Stimulated activated naive B cell treated with anti-CD40 and anti-IgM and Interleukin-4, amounts not matched to agents 10 μg/mL and 1 μg/mL and 100 μg/mL, for 72 hours (primary cell): ENCODE measurements around the gene STYXL1.

Experiments
- ATAC-seq, 2 donors: fragments of 150-1000 bp; cut with Tn5 transposase; replicated peaks; 2 replicates each; pipeline ENCODE4 v1.10.0; 2021; ENCODE audit warnings: moderate library complexity in 1 of 2
- DNase-seq: peaks from one replicate; pipeline ENCODE4 v3.0.0; 2021
- H3K27ac Mint-ChIP-seq: one replicate; pipeline ENCODE4 v1.8.0; 2022; ENCODE audit warnings: mild to moderate bottlenecking, mixed read lengths
- H3K27me3 Mint-ChIP-seq, 2 donors: one replicate each; pipeline ENCODE4 v1.8.0; 2022; ENCODE audit warnings: mixed read lengths in 2 of 2
- H3K36me3 Mint-ChIP-seq, 2 donors: one replicate each; pipeline ENCODE4 v1.8.0; 2022; ENCODE audit warnings: mixed read lengths in 2 of 2, mild to moderate bottlenecking in 1 of 2
- H3K4me1 Mint-ChIP-seq, 2 donors: one replicate each; pipeline ENCODE4 v1.8.0; 2022; ENCODE audit warnings: mixed read lengths in 2 of 2, mild to moderate bottlenecking in 1 of 2
- H3K4me3 Mint-ChIP-seq, 2 donors: one replicate each; pipeline ENCODE4 v1.8.0; 2022; ENCODE audit warnings: mild to moderate bottlenecking in 2 of 2, mixed read lengths in 2 of 2, moderate library complexity in 1 of 2
- H3K9me3 Mint-ChIP-seq, 2 donors: one replicate each; pipeline ENCODE4 v1.8.0; 2022; ENCODE audit warnings: mixed read lengths in 2 of 2, mild to moderate bottlenecking in 1 of 2

The STYXL1 gene

GRCh38 chr7:76074306-76074971 is 26.6 kb upstream of the STYXL1 start:
- Mint-ChIP-seq H3K4me1 (peaks cover 0 to 7% of the 10 kb centered on the region in 2 donors), H3K27ac (no peak overlapping the region), H3K4me3 (no peak overlapping the region), H3K27me3 (no peaks in the 10 kb centered on the region), H3K9me3 (peaks cover 6 to 10% of the 10 kb centered on the region in 2 donors), H3K36me3 (peaks cover 0 to 4% of the 10 kb centered on the region in 2 donors)
- no peak for ATAC-seq
- no peak for DNase-seq

GRCh38 chr7:76073335-76073990 is 25.7 kb upstream of the STYXL1 start:
- H3K27me3 Mint-ChIP-seq, result no peaks in the 10 kb centered on the region
- ATAC-seq (no peak), DNase-seq (no peak)
- H3K36me3 Mint-ChIP-seq, result peaks cover 3 to 4% of the 10 kb centered on the region in 2 donors
- H3K9me3 Mint-ChIP-seq, result peaks cover 6 to 10% of the 10 kb centered on the region in 2 donors
- no peak overlapping the region for H3K4me3 Mint-ChIP-seq
- peaks cover 0 to 7% of the 10 kb centered on the region in 2 donors for H3K4me1 Mint-ChIP-seq
- no peak overlapping the region for H3K27ac Mint-ChIP-seq

DNA sequence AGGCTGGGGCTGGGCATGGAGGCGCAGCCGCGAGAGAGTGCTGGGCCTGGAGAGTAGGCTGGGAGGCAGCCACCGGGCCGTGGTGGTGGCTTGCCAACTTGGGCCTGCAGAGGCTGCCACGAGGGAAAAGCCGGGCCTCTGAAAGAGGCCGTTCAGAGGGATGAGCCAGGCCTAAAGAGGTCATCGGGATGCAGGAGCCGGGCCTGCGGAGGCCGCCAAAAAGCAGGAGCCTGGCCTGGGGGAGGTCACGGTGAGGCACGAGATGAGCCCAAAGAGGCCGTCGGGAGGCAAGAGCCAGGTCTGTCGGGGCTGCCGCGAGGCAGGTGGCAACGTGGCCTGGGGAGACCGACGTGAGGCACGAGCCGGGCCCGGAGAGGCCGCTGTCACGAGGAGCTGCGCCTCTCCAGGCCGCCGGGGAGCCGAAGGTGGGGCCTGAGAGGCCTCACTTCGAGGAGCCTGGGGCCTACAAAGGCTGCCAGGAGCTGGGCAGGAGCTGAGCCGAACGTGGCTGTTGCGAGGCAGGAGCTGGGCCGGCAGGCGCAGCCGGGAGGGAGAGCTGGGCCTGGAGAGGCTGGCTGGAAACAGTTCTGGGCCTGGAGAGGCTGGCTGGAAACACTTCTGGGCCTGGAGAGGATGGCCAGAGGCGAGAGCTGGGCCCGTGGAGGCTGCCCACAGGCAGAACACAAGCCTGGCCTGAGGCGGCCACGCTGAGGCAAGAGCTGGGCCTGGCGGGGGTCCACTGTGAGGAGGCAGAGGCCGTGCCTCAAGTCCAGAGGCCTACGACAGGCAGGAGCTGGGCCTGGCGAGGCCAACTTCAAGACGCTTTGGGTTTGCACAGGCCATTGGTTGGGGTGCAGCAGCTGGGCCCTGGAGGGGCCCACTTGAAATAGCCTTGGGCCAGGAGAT is 24.7 kb upstream of the STYXL1 start:
- Mint-ChIP-seq H3K27ac (no peak overlapping the region), H3K36me3 (peaks cover 8 to 9% of the 10 kb centered on the region in 2 donors)

DNA sequence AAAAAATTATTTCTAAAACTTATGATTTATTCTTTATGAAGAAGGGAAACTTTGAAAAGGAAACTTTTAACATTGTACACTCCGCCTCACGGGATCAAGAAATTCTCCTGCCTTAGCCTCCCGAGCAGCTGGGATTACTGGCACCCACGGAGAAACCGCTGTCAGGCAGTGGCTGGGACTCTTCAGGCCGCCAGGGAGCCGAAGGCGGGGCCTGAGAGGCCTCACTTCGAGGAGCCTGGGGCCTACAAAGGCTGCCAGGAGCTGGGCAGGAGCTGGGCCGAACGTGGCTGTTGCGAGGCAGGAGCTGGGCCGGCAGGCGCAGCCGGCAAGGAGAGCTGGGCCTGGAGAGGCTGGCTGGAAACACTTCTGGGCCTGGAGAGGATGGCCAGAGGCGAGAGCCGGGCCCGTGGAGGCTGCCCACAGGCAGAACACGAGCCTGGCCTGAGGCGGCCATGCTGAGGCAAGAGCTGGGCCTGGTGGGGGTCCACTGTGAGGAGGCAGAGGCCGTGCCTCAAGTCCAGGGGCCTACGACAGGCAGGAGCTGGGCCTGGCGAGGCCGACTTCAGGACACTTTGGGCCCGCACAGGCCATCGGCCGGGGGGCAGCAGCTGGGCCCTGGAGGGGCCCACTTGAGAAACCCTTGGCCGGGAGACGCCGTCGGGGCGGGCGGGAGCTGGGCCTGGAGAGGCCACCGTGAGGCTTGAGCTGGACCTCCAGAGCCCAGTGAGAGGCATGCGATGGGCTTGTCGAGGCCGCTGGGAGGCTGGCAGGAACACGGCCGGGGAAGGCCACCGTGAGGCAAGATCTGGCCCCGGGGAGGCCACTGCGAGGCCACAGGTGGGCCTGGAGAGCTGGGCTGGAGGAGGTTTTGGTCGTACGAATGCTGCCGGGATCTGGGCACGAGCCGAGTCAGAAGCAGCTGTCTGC is 23.8 kb upstream of the STYXL1 start:
- Mint-ChIP-seq H3K4me1 (peaks cover 0 to 7% of the 10 kb centered on the region in 2 donors), H3K36me3 (peaks cover 15 to 16% of the 10 kb centered on the region in 2 donors), H3K27ac (no peak overlapping the region), H3K4me3 (no peak overlapping the region), H3K9me3 (peaks cover 6 to 10% of the 10 kb centered on the region in 2 donors), H3K27me3 (no peaks in the 10 kb centered on the region)
- DNase-seq (no peak), ATAC-seq (no peak)

More for the DNA sequence above, 24.7 kb upstream of the STYXL1 start:
- Mint-ChIP-seq H3K27me3 (no peaks in the 10 kb centered on the region), H3K9me3 (peaks cover 6 to 10% of the 10 kb centered on the region in 2 donors), H3K4me3 (no peak overlapping the region), H3K4me1 (peaks cover 0 to 7% of the 10 kb centered on the region in 2 donors)
- DNase-seq (no peak), ATAC-seq (no peak)

DNA sequence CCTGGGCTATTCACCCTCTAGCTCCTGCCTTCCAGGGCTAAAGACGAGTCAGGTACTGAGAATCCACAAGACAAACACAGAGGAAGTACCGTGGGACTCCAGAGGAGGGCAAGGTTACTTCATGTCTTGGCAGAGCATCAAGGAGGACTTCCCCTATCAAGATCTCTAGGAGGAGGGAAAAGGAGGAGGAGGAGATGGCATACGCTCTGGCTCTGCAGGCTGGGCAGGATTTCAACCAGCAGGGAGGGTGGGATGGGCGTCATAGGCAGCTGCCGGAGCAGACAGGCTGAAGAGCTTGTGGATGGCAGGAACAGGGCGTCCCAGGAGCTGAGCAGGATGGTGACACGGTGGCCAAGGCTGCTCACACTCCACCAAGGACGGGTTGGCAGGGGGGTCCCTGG is 21.4 kb upstream of the STYXL1 start:
- Mint-ChIP-seq H3K4me3 (no peak overlapping the region), H3K36me3 (peaks cover 34 to 37% of the 10 kb centered on the region in 2 donors), H3K27me3 (no peaks in the 10 kb centered on the region), H3K4me1 (peaks cover 0 to 7% of the 10 kb centered on the region in 2 donors), H3K27ac (no peak overlapping the region), H3K9me3 (peaks cover 0 to 3% of the 10 kb centered on the region in 2 donors)
- peak in 1 of 2 donors; percentile 57 for ATAC-seq
- DNase-seq, result no peak

GRCh38 chr7:76066716-76067503 is 19.1 kb upstream of the STYXL1 start:
- DNase-seq, result no peak
- ATAC-seq, result no peak
- no peak overlapping the region for H3K4me3 Mint-ChIP-seq
- peaks cover 44 to 51% of the 10 kb centered on the region in 2 donors for H3K36me3 Mint-ChIP-seq
- no peak overlapping the region for H3K27ac Mint-ChIP-seq
- H3K27me3 Mint-ChIP-seq, result no peaks in the 10 kb centered on the region
- H3K9me3 Mint-ChIP-seq, result no peaks in the 10 kb centered on the region
- peaks cover 0 to 7% of the 10 kb centered on the region in 2 donors for H3K4me1 Mint-ChIP-seq

DNA sequence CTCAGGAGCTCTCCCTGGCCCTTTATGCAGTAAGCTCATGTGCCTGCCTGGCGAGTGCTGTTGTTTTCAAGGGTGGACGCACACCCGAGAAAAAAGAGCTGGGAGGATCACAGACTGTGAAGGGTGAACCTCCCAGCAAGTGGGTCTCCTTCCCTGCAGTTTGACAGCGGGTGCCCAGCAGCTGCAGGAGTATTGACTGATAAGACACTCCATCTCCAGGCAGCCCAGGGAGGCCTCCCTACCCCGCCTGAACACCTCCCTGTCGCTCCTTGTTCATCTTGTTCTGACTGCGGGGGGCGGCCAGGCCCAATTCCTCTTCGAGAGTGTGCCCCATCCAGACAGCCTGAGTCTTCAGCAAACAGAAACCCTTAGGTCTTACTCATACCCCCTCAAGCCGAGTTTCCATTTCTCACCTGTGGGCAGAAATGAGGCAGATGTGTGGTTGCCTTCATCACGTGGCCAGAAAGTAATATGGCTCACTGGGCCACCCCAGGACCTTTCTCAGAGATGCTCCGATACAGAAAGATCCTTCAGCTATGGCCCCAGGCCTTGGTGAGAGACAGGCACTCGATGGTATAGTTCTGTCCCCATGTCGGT is 17.3 kb upstream of the STYXL1 start:
- H3K4me3 Mint-ChIP-seq, result no peak overlapping the region
- no peak overlapping the region for H3K27ac Mint-ChIP-seq
- H3K36me3 Mint-ChIP-seq, result peaks cover 57 to 66% of the 10 kb centered on the region in 2 donors
- no peak for DNase-seq
- no peaks in the 10 kb centered on the region for H3K27me3 Mint-ChIP-seq
- no peak for ATAC-seq
- H3K9me3 Mint-ChIP-seq, result no peaks in the 10 kb centered on the region
- H3K4me1 Mint-ChIP-seq, result peaks cover 0 to 4% of the 10 kb centered on the region in 2 donors

DNA sequence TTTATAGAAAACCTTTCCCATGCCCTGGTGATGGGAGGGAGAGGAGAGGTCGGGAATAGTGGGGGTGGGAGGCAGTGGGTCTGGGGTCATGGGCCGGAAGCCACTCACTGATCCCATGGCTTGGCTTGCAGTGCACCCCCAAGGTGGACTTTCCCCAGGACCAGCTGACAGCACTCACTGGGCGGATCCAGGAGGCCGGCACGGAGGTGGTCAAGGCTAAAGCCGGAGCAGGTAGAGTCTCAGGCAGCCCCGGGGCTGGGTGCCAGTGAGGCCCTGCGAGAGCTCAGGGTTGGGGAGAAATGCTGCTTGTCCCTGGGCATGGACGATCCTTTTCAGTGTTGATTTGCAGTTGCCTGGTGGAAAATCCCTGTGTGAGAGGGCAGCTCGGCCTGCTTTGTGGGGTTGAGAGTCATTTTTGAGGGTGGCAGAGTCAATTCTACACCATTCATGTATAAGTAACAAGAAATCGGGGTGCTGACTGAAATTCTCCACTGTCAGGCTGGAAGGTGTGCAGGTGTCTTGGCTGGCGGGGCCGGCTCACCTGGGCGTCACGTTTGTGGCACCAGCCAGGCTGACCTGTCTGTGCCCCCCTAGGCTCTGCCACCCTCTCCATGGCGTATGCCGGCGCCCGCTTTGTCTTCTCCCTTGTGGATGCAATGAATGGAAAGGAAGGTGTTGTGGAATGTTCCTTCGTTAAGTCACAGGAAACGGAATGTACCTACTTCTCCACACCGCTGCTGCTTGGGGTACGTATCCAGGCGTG is 16.6 kb upstream of the STYXL1 start:
- ATAC-seq (no peak), DNase-seq (no peak)
- H3K4me3 Mint-ChIP-seq, result no peak overlapping the region
- no peaks in the 10 kb centered on the region for H3K27me3 Mint-ChIP-seq
- H3K4me1 Mint-ChIP-seq, result no peaks in the 10 kb centered on the region
- peaks cover 60 to 70% of the 10 kb centered on the region in 2 donors for H3K36me3 Mint-ChIP-seq
- no peak overlapping the region for H3K27ac Mint-ChIP-seq
- H3K9me3 Mint-ChIP-seq, result no peaks in the 10 kb centered on the region

- no peak overlapping the region for H3K4me3 Mint-ChIP-seq
- H3K9me3 Mint-ChIP-seq, result no peaks in the 10 kb centered on the region
- no peak for DNase-seq
- ATAC-seq, result no peak
- no peak overlapping the region for H3K27ac Mint-ChIP-seq
- H3K27me3 Mint-ChIP-seq, result no peaks in the 10 kb centered on the region
- H3K36me3 Mint-ChIP-seq, result peaks cover 62 to 74% of the 10 kb centered on the region in 2 donors
- no peaks in the 10 kb centered on the region for H3K4me1 Mint-ChIP-seq
Measured at GRCh38 chr7:76063525-76063924, 15.7 kb upstream of the STYXL1 start.

- no peaks in the 10 kb centered on the region for H3K4me1 Mint-ChIP-seq
- H3K36me3 Mint-ChIP-seq, result peaks cover 66 to 77% of the 10 kb centered on the region in 2 donors
- ATAC-seq (no peak), DNase-seq (no peak)
- H3K27ac Mint-ChIP-seq, result peak overlapping the region; percentile 73
- no peak overlapping the region for H3K4me3 Mint-ChIP-seq
- no peaks in the 10 kb centered on the region for H3K27me3 Mint-ChIP-seq
- no peaks in the 10 kb centered on the region for H3K9me3 Mint-ChIP-seq
Measured at GRCh38 chr7:76063114-76063513, 15.3 kb upstream of the STYXL1 start.

- H3K36me3 Mint-ChIP-seq, result peaks cover 65 to 78% of the 10 kb centered on the region in 2 donors
- H3K4me1 Mint-ChIP-seq, result no peaks in the 10 kb centered on the region
- no peaks in the 10 kb centered on the region for H3K27me3 Mint-ChIP-seq
- H3K4me3 Mint-ChIP-seq, result no peak overlapping the region
- no peak overlapping the region for H3K27ac Mint-ChIP-seq
- DNase-seq (no peak), ATAC-seq (no peak)
- no peaks in the 10 kb centered on the region for H3K9me3 Mint-ChIP-seq
Measured at GRCh38 chr7:76062254-76062653, 14.5 kb upstream of the STYXL1 start.

- no peak for DNase-seq
Measured at GRCh38 chr7:76060842-76061241, 13.0 kb upstream of the STYXL1 start.

More at GRCh38 chr7:76060842-76061241, 13.0 kb upstream of the STYXL1 start:
- H3K9me3 Mint-ChIP-seq, result no peaks in the 10 kb centered on the region
- H3K36me3 Mint-ChIP-seq, result peaks cover 55 to 70% of the 10 kb centered on the region in 2 donors
- H3K4me1 Mint-ChIP-seq, result no peaks in the 10 kb centered on the region
- H3K4me3 Mint-ChIP-seq, result no peak overlapping the region
- H3K27me3 Mint-ChIP-seq, result no peaks in the 10 kb centered on the region
- no peak for ATAC-seq
- H3K27ac Mint-ChIP-seq, result peak overlapping the region; percentile 20
